Fibroblast of upper back skin (primary cell): ENCODE measurements around the gene PTCD2.

Source experiments
- DNase-seq: peaks from one replicate; pipeline ENCODE4 v3.0.0-alpha.2; 2013

PTCD2 gene

GRCh38 chr5:72351376-72351775, 31.2 kb downstream of the PTCD2 start:
- no peak for DNase-seq

- DNase-seq: no peak
Measured at GRCh38 chr5:72352616-72353015, 32.4 kb downstream of the PTCD2 start.

- peak; percentile 64 for DNase-seq
Measured at GRCh38 chr5:72353046-72353445, 32.9 kb downstream of the PTCD2 start.

GRCh38 chr5:72355706-72356299, 35.6 kb downstream of the PTCD2 start:
- peak; percentile 28 for DNase-seq

GRCh38 chr5:72356361-72356760, 36.2 kb downstream of the PTCD2 start:
- DNase-seq: no peak

- DNase-seq: no peak
Measured at GRCh38 chr5:72358925-72359324, 38.8 kb downstream of the PTCD2 start.

GRCh38 chr5:72359886-72360285, 39.7 kb downstream of the PTCD2 start:
- no peak for DNase-seq

- DNase-seq: peak; percentile 90
Measured at GRCh38 chr5:72363166-72363802, 43.1 kb downstream of the PTCD2 start.

GRCh38 chr5:72364171-72364570, 44.0 kb downstream of the PTCD2 start:
- DNase-seq: no peak

- no peak for DNase-seq
Measured at GRCh38 chr5:72364951-72365350, 44.8 kb downstream of the PTCD2 start.

GRCh38 chr5:72366324-72366976, 46.3 kb downstream of the PTCD2 start:
- peak; percentile 87 for DNase-seq

- no peak for DNase-seq
Measured at GRCh38 chr5:72368271-72368670, 48.1 kb downstream of the PTCD2 start.

- peak; percentile 47 for DNase-seq
Measured at GRCh38 chr5:72369301-72369700, 49.1 kb downstream of the PTCD2 start.

GRCh38 chr5:72369711-72370110, 49.5 kb downstream of the PTCD2 start:
- DNase-seq: no peak

- DNase-seq: no peak
Measured at GRCh38 chr5:72372331-72372730, 52.2 kb downstream of the PTCD2 start.

- no peak for DNase-seq
Measured at GRCh38 chr5:72372923-72373322, 52.8 kb downstream of the PTCD2 start.

GRCh38 chr5:72374844-72375243, 54.7 kb downstream of the PTCD2 start:
- no peak for DNase-seq

- DNase-seq: no peak
Measured at GRCh38 chr5:72376381-72376780, 56.2 kb downstream of the PTCD2 start.

- peak; percentile 58 for DNase-seq
Measured at GRCh38 chr5:72377910-72378638, 57.9 kb downstream of the PTCD2 start.

GRCh38 chr5:72378639-72379289, 58.6 kb downstream of the PTCD2 start:
- peak; percentile 88 for DNase-seq

GRCh38 chr5:72379936-72380335, 59.8 kb downstream of the PTCD2 start:
- no peak for DNase-seq

GRCh38 chr5:72380492-72381274, 60.5 kb downstream of the PTCD2 start:
- DNase-seq: no peak
